IPS-15b (cell line): Measurements from ENCODE around the gene CYP4Z1.
"Not testable (repeated sequence)": the region's sequence is repeated elsewhere in the genome, so short reads cannot be mapped to it uniquely, and the experiment has no call there.

Experiments used
- H3K27me3 ChIP-seq: one replicate; pipeline ENCODE4 v1.6.1; 2013; ENCODE audit warnings: low read length; ENCODE audit not compliant: control insufficient read depth, insufficient read depth
- H3K36me3 ChIP-seq: one replicate; pipeline ENCODE4 v1.6.1; 2013; ENCODE audit warnings: low read length; ENCODE audit not compliant: control insufficient read depth, insufficient read depth
- H3K4me1 ChIP-seq: one replicate; pipeline ENCODE4 v1.6.1; 2013; ENCODE audit warnings: mild to moderate bottlenecking, low read length; ENCODE audit not compliant: control insufficient read depth, insufficient read depth
- H3K4me3 ChIP-seq: one replicate; pipeline ENCODE4 v1.5.1; 2013; ENCODE audit warnings: low read depth, low read length
- H3K9ac ChIP-seq: one replicate; pipeline ENCODE4 v1.6.1; 2013; ENCODE audit warnings: low read depth, mild to moderate bottlenecking, low read length
- H3K9me3 ChIP-seq: one replicate; pipeline ENCODE4 v1.6.1; 2013; ENCODE audit warnings: mild to moderate bottlenecking, low read length; ENCODE audit not compliant: control insufficient read depth, insufficient read depth

Gene CYP4Z1

DNA sequence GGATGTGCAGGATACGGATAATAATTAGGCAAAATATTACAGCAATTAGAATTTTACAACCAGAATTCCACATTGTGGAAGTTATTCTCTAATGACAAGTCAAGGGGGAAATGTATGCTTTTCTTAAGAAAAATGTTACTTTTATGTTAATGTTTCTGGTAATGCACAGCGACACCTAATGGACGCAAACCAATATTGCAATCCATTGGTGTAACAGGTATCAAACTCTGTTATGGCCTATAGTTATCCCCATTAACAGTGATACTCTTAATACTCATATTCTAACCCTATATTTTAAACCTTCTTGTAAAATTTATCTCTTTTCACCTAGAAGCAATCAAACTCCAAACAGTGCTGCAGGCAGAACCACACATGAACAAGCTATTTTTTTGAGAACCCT lies 22.3 kb downstream of the CYP4Z1 start:
- not testable (repeated sequence) for H3K9ac ChIP-seq, H3K9me3 ChIP-seq, H3K36me3 ChIP-seq, H3K27me3 ChIP-seq, H3K4me3 ChIP-seq, H3K4me1 ChIP-seq

DNA sequence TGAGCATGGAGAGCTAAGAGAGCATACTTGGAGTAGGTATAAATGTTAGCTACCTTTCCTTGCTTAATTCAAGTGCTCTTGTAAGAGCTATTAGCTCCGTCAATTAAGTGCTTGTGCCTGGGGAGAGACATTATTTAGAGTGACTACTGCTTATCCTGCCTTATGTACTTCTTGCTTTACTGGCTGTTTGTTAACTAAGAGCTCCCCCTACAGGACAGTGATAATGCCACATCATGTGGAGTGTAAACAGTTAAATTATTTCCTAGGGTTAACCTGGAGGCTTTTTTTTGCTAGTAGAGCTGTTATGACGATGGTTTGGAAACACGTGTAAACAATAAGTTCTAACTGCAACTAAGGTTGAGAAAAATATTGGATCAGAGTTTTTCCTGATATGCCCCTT lies 24.4 kb downstream of the CYP4Z1 start:
- not testable (repeated sequence) for H3K4me1 ChIP-seq

DNA sequence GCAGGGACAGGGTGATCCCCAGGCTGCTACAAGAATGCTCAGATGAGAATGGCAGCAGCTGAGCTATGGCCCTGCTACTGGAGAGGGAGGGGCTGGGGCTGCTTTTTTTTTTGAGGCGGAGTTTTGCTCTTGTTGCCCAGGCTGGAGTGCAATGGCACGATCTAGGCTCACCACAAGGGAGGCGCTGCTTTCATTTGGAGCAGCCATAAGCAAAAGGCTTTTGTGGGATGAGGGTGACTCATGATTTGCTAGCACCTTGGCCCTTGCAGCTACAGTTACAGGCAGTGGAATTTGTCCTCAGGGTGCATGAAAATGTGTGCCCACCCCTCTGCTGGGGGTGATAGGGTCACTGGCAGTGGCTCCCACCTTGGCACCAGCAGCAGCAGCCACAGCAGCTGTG lies 37.8 kb downstream of the CYP4Z1 start:
- no peak overlapping the region for H3K9ac ChIP-seq
- H3K9me3 ChIP-seq, result no peaks in the 10 kb centered on the region
- H3K36me3 ChIP-seq, result no peaks in the 10 kb centered on the region
- H3K27me3 ChIP-seq, result no peaks in the 10 kb centered on the region
- peaks cover 6% of the 10 kb centered on the region for H3K4me1 ChIP-seq
- H3K4me3 ChIP-seq, result no peak overlapping the region

More for the DNA sequence above, 24.4 kb downstream of the CYP4Z1 start:
- H3K9ac ChIP-seq, H3K9me3 ChIP-seq, H3K36me3 ChIP-seq, H3K27me3 ChIP-seq, H3K4me3 ChIP-seq: not testable (repeated sequence)

DNA sequence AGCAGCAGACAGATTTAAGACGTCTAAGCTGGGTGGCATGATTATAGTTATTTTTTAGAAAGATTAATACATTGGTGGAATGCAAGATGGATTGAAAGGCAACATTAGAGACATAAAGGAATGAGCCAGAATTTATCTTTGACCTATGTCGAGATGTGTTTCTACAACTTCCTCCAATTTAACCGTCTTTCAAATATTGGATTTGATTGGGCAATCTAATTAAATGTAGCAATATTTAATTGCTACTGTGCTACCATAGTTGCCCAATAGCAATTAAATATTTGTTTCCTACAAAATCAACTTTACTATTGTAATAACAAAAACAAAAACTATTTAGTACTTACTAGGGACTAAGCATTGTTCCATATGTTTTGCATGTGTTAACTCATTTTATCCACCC lies 39.8 kb downstream of the CYP4Z1 start:
- no peaks in the 10 kb centered on the region for H3K9me3 ChIP-seq
- H3K27me3 ChIP-seq, result no peaks in the 10 kb centered on the region
- no peaks in the 10 kb centered on the region for H3K36me3 ChIP-seq
- H3K9ac ChIP-seq, result no peak overlapping the region
- peaks cover 6% of the 10 kb centered on the region for H3K4me1 ChIP-seq
- H3K4me3 ChIP-seq, result no peak overlapping the region

DNA sequence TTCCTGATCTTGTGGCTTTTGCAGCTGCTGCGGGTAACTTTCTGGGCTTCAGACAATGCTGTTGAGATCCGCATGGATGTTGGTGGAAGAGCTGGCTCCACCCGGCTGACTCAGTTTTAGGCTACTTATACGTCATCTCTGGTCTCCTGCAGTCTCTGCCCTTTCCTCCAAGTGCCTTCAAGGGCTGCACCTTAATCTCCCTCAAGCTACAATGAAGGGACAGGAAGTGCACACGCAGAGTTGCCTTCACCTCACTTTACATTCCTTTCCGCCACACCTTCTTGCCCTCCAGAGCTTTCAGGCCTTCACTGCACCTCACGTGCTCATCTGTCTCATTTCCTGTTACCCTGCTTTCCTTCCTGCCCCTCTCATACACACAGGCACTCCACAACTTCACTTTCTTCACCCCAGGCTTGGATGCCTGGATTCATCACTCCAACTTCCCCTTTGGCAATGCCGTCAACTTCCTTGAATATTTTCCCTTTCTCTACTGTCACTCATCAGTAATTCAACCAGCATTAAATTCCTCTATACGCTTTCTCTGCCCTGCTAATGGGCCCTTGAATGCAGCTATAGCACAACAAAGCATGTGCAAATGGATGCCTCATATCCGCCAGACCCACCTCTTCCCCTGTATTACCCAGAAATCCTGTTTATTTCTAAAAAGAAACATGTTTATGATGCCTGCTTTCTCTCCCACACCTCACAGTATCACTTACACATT lies 41.0 kb downstream of the CYP4Z1 start:
- not testable (repeated sequence) for H3K9ac ChIP-seq, H3K4me3 ChIP-seq, H3K36me3 ChIP-seq, H3K9me3 ChIP-seq, H3K27me3 ChIP-seq, H3K4me1 ChIP-seq

DNA sequence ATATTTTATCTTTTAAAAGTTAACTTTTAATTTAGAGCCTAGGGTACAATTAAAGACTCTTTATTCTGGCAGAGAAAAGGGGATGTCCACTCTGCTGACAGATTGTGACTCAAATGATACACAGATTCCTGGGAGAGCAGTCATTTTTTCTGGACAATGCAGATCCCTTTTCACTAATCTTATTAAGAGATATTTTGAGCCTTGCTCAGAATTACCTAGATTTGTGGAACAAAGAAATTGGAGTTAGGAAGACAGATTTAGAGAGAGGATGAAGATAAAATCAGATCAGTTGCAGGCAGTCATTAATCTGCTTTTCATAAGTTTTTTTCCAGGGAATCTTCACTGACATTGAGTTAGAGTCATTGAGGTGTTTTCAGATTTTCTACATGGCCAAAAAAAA lies 42.5 kb downstream of the CYP4Z1 start:
- not testable (repeated sequence) for H3K4me1 ChIP-seq, H3K36me3 ChIP-seq, H3K4me3 ChIP-seq, H3K9ac ChIP-seq, H3K9me3 ChIP-seq, H3K27me3 ChIP-seq

DNA sequence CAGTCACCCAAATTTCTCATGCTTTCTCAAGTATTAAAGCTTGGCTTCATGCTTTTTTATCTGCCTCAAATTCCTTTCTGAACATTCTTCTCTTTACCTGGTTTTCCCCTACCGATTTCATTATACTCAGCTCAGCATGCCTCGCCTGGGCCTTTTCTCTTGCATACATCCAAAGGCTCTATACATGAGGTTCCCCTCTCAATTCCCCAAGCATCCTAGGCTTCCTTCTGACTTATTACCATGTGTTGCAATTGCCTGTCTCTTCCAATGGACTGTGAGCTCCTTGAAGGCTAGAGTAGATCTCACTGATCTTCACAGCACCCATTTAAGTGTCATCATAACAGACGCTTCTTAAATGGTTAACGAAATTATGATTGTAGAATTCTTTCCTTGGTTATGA lies 46.1 kb downstream of the CYP4Z1 start:
- H3K4me1 ChIP-seq, result no peaks in the 10 kb centered on the region
- no peaks in the 10 kb centered on the region for H3K36me3 ChIP-seq
- no peak overlapping the region for H3K9ac ChIP-seq
- no peak overlapping the region for H3K4me3 ChIP-seq
- H3K27me3 ChIP-seq, result no peaks in the 10 kb centered on the region
- no peaks in the 10 kb centered on the region for H3K9me3 ChIP-seq

DNA sequence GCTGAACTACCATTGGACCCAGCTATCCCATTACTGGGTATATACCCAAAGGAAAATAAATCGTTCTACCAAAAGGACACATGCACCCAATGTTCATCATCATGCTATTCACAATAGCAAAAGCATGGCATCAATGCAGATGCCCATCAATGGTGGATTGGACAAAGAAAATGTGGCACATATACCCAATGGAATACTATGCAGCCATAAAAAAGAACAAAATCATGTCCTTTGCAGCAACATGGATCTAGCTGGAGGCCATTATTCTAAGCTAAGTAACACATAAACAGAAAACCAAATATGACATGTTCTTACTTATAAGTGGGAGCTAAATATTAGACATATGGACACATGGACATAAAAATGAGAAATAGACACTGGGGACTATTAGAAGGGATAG lies 54.0 kb downstream of the CYP4Z1 start:
- not testable (repeated sequence) for H3K4me1 ChIP-seq, H3K9ac ChIP-seq, H3K36me3 ChIP-seq, H3K9me3 ChIP-seq, H3K4me3 ChIP-seq, H3K27me3 ChIP-seq

DNA sequence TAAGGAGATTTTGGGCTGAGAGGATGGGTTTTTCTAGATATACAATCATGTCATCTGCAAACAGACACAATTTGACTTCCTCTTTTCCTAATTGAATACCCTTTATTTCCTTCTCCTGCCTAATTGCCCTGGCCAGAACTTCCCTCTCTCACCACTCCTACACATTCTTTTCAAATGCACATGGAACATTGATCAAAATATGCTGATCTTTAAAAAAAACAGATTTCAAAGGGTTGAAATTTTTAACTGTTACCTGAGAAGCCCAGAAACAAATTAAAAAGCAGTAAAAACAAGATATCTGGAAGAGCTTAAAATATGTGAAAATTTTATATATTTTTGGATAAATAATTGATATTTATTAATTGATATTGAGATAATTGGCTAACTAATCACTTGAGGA lies 57.8 kb downstream of the CYP4Z1 start:
- H3K4me1 ChIP-seq, H3K4me3 ChIP-seq, H3K9me3 ChIP-seq, H3K9ac ChIP-seq, H3K27me3 ChIP-seq, H3K36me3 ChIP-seq: not testable (repeated sequence)

DNA sequence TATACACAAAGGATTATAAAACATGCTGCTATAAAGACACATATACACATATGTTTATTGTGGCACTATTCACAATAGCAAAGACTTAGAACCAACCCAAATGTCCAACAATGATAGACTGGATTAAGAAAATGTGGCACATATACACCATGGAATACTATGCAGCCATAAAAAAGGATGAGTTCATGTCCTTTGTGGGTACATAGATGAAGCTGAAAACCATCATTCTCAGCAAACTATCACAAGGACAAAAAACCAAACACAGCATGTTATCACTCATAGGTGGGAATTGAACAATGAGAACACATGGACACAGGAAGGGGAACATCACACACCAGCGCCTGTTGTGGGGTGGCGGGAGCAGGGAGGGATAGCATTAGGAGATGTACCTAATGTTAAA lies 60.0 kb downstream of the CYP4Z1 start:
- H3K4me3 ChIP-seq, H3K36me3 ChIP-seq, H3K9me3 ChIP-seq, H3K4me1 ChIP-seq, H3K27me3 ChIP-seq, H3K9ac ChIP-seq: not testable (repeated sequence)

DNA sequence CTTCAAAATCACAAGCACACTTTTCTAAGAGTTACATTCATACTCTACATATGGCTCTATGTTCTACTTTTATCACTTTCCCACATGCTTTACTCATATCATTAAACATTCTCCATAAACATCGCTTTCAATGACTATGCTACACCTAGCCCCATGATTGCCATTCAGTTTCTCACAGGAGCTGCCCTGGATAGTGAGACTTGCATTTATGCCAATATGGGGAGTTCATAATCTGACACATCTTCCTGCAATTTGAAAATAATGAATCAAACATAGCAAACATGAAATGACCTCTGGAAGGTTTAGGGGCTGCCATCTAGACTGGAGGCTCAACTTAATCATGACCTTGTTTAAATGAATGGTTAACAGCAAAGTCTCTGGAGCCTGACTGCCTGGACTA lies 61.2 kb downstream of the CYP4Z1 start:
- Histone ChIP-seq H3K9ac (no peak overlapping the region), H3K9me3 (no peaks in the 10 kb centered on the region), H3K36me3 (no peaks in the 10 kb centered on the region), H3K27me3 (no peaks in the 10 kb centered on the region), H3K4me1 (peaks cover 8% of the 10 kb centered on the region), H3K4me3 (no peak overlapping the region)

DNA sequence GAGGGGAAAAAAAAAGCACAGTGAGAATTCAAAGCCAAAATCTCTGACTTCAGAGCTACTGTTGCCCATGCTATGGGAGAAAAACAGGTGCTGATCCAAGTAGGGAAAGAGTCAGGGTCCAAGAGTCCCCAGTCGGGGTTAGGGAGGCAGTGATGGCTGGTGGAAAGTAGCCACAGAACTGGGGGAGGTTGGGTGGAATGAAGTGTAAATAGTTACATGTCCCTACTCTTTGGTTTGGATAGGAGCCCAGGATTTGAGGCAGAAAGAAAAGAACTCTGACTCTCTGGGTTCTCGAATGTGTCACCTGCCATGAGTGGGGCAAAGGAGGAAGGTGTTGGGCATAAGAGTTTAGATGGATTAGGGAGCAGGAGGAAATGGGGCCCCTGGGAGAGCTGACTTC lies 61.8 kb downstream of the CYP4Z1 start:
- H3K4me3 ChIP-seq, H3K9me3 ChIP-seq, H3K4me1 ChIP-seq, H3K36me3 ChIP-seq, H3K27me3 ChIP-seq, H3K9ac ChIP-seq: not testable (repeated sequence)
